Measurements from ENCODE around the gene C10orf90. TPM values are rescaled to one million over a fixed set of nuclear protein-coding genes. Genes with fewer than 3 reads are reported as not detected.

Gene C10orf90
- total RNA-seq, 4 donors from 2014 or later, result 0.33 to 1.2 (median 1.1) TPM; not detected in 1

DNA sequence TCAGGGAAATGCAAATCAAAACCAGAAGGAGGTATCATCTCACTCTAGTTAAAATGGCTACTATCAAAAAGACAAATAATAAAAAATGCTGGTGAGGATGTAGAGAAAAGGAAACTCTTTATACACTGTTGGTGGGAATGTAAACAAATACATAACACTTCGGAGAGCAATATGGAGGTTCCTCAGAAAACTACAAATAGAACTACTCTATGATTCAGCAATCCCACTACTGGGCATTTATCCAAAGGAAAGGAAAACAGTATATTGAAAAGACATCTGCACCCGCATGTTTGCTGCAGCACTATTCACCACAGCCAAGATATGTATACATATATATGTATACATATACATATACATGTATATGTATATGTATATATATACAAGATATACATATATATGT is 94.2 kb downstream of the C10orf90 start:
- TF ChIP-seq, protein P1, sequence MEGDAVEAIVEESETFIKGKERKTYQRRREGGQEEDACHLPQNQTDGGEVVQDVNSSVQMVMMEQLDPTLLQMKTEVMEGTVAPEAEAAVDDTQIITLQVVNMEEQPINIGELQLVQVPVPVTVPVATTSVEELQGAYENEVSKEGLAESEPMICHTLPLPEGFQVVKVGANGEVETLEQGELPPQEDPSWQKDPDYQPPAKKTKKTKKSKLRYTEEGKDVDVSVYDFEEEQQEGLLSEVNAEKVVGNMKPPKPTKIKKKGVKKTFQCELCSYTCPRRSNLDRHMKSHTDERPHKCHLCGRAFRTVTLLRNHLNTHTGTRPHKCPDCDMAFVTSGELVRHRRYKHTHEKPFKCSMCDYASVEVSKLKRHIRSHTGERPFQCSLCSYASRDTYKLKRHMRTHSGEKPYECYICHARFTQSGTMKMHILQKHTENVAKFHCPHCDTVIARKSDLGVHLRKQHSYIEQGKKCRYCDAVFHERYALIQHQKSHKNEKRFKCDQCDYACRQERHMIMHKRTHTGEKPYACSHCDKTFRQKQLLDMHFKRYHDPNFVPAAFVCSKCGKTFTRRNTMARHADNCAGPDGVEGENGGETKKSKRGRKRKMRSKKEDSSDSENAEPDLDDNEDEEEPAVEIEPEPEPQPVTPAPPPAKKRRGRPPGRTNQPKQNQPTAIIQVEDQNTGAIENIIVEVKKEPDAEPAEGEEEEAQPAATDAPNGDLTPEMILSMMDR (IDR thresholded peaks at IDR 0.05; ENCODE audit: low read depth), result no peak

DNA sequence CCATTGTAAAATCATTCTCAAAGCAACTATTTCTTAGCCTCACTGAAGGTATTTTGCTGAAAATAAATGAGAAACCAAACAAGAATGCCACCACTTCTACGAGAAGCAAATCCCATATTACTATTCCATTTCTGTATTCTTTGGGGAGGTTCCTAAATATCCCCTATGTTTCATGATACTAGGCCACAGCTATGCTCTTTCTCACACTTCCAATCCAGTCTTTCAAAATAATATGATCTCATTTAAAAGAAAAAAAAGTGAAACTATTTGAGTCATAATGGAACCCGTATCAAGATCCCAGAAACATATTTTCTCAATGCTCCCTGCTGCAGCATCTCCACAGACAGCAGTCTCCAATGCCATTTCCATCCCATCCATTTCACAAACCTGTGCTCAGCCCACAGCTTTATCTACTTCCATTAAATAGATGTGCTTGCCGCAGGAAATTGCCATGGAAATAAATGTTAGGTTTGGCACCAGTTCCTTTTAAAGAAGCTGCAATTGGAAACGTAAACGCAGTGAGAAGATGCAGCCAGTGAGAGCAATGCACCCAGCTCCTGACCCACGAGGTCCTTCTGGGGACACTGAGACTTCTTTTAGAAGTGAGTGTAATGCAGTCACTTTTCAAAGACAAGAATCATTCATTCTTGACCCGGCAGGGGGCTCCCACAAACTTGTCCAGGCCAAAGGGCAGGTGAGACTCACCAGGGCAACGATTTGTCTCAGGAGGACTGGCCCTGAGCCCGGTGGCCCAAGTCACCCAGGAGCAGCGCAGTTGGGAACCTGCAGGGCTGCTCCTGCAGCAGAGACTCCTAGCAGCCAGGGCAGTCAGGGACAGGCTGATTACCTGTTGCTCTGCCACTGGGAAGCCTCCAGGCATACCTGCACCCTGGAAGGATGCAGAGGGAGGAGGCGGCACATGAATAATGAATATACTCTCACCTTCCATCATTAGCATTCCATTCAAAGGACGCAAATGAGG is 99.6 kb downstream of the C10orf90 start:
- TF ChIP-seq, protein P1 (IDR thresholded peaks at IDR 0.05; ENCODE audit: low read depth), result no peak

DNA sequence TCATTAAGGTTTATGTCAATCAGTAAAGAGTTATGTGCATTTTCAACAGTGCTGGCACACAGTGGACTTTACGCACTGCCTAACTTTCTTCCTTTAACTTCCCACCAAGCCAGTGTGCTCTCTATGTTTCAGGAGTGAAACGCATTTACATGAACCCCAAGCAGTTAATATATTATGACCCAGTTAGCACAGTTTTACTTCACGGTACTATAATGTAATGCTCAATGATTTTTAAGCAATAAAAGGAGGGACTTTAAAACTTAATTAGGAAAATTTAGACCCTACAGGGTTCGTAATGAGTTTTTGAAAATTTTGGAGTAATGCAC is 100.3 kb downstream of the C10orf90 start:
- TF ChIP-seq, protein P1 (IDR thresholded peaks at IDR 0.05; ENCODE audit: low read depth), result no peak

DNA sequence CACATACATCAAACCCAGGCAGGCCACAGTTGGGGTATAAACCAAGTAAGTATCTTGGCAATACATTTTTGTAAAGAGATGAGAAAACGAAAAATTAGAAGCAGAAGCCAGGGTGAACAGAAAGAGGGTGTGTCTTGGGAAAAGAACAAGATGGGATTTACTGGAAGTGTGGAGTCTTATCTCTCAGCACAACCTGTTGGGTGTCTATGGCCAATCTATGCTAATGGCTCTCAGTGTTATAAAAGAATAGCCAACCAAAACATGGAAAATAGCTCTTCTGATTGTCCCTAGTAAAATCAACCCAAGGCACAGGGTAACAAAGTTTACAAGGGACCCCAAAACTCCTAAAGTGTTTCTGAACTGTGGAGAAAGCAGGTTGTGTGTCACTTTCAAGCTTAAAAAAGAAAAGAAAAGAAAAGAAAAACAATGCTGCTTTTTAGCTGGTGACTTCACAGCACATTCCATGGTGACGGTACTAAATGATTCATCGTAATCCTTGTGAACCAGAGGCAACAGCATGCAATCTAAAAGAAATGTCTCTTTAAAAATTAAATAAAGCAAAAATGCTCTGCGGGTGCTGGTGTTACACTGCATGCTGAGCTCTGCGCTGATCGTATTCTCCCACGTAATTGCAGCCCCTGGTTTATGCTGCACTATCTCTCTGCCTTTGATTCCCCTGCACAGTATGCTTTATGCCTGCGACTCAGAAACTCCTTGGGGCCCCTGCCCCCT is 100.8 kb downstream of the C10orf90 start:
- TF ChIP-seq, protein P1 (IDR thresholded peaks at IDR 0.05; ENCODE audit: low read depth), result no peak

DNA sequence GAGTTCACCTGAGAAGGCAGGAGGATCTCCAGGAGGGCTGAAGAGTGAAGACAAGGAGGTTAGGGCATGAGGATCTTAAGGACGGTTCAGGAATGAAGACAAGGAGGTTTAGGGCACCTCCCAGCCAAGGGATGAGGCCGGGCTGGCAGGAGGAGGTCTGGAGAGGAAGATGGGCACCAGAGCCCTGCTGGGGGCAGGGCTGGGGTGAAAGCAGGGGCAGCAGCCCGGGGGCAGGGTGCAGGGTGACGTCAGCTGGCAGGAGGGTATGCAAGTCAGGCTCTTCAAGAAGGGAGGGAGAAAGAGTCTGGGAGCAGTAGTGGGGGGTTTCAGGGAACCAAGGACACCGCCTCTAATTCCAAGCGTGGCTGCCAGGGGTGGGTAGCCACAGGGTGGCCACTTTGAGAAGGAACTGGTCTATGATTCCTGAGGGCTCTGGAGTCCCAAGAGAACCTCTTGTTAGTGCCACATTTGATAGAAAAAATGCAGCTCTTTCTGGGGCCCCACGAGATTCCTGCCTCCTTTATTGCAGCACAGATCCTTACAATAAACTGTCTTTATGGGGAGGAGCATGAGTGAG is 101.6 kb downstream of the C10orf90 start:
- TF ChIP-seq, protein P1 (IDR thresholded peaks at IDR 0.05; ENCODE audit: low read depth), result no peak

DNA sequence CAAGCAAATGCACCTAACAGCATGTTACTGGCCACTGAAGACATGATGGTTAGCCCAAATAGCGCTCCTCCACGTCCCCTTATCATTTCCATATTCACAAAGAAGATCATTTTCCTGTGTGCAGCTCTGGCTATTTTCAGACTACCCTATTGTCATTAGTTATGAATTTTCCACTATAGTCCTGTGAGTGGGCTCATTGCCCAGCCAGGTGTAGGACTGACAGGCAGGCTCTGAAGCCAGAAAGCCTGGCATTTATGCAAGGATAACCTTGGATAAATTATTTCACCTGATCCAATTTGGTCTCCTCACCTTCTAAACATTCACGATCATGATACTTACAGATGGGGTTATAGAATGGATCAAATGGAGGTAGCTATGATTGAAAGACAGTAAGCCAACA is 104.6 kb downstream of the C10orf90 start:
- TF ChIP-seq, protein P1 (IDR thresholded peaks at IDR 0.05; ENCODE audit: low read depth), result no peak

DNA sequence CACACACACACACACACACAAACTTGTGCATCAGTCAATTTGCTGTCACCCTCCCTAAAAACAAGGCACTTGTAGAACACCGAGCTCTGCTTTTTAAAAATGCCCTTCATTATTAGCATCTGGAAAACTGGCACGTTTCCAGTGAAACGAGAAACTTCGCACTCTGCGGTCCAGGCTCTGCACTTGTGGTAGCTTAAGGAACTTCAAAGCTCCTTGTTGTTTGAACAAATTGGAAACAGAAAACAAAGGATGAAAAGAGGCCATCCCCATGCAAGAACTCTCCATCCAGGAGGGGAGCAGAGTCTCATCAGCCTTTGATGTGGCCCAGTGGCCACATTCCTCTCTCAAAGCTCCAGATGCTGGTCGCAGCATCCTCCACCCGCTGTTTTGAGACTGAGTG is 105.1 kb downstream of the C10orf90 start:
- TF ChIP-seq, protein P1 (IDR thresholded peaks at IDR 0.05; ENCODE audit: low read depth), result no peak
